H1 (cell line): ENCODE measurements around the gene NXPH1. TPM values are rescaled to one million over a fixed set of nuclear protein-coding genes. Genes with fewer than 3 reads are reported as not detected.

ENCODE experiments used
- CTCF ChIA-PET: fragments of 300-600 bp; sonication (Branson Sonifier 250); formaldehyde crosslinking; loops from one replicate; lab custom pipeline; 2021; ENCODE audit not compliant: partially characterized antibody; lab: Charles Lee
- POLR2A ChIA-PET: fragments of 300-600 bp; sonication (Branson Sonifier 250); formaldehyde crosslinking; loops from one replicate; lab custom pipeline; 2021; ENCODE audit warnings: inconsistent platforms; ENCODE audit not compliant: partially characterized antibody; lab: Charles Lee
- DNase-seq, 2 experiments: peaks; one replicate each; pipeline versions ENCODE4 v3.0.0 to v3.0.0-alpha.2; 2010 to 2022; ENCODE audit warnings: low spot score in 2 of 2, low read depth in 1 of 2, mixed read lengths in 1 of 2
- FAIRE-seq: peaks from 2 replicates; lab custom pipeline; 2011; peaks lifted over from hg19 to GRCh38; lab: Jason Lieb, UNC
- H2AFZ ChIP-seq: 2 replicates; pipeline ENCODE4 v1.8.1; 2012; ENCODE audit warnings: low read length, inconsistent platforms
- H2AK5ac ChIP-seq: 2 replicates; pipeline ENCODE4 v1.6.1; 2013; ENCODE audit warnings: low read depth, low read length
- H2BK120ac ChIP-seq: replicated peaks from 2 replicates; pipeline ENCODE3; 2013; ENCODE audit warnings: low read depth, low read length, inconsistent platforms
- H2BK12ac ChIP-seq: 2 replicates; pipeline ENCODE4 v1.6.1; 2013; ENCODE audit warnings: low read depth, low read length
- H2BK15ac ChIP-seq: 2 replicates; pipeline ENCODE4 v1.6.1; 2013; ENCODE audit warnings: low read length
- H2BK20ac ChIP-seq: 2 replicates; pipeline ENCODE4 v1.6.1; 2013; ENCODE audit warnings: low read length
- H2BK5ac ChIP-seq: 2 replicates; pipeline ENCODE4 v1.6.1; 2013; ENCODE audit warnings: low read depth, low read length
- H3K14ac ChIP-seq: 2 replicates; pipeline ENCODE4 v1.6.1; 2013; ENCODE audit warnings: inconsistent platforms; ENCODE audit not compliant: insufficient read length
- H3K18ac ChIP-seq: 2 replicates; pipeline ENCODE4 v1.6.1; 2013; ENCODE audit warnings: low read length; ENCODE audit errors: extremely low read depth
- H3K23ac ChIP-seq: 2 replicates; pipeline ENCODE4 v1.6.1; 2013; ENCODE audit warnings: inconsistent platforms; ENCODE audit not compliant: insufficient read length
- H3K23me2 ChIP-seq: 2 replicates; pipeline ENCODE4 v1.6.1; 2013; ENCODE audit warnings: low read depth, low read length
- H3K27ac ChIP-seq: 2 replicates; pipeline ENCODE4 v1.6.1; 2011; ENCODE audit warnings: low read depth, low read length, inconsistent platforms
- H3K27me3 ChIP-seq, 4 experiments: replicated peaks in 1 of 4; 1 replicate in 1 of 4; 2 replicates in 3 of 4; pipeline versions ENCODE4 v1.6.1 to v1.8.1; 2011 to 2013; ENCODE audit warnings: low read length in 3 of 4, mild to moderate bottlenecking in 3 of 4, inconsistent platforms in 2 of 4, mixed read lengths in 2 of 4, moderate library complexity in 1 of 4; ENCODE audit not compliant: control insufficient read depth in 3 of 4, insufficient read depth in 3 of 4; ENCODE audit errors: extremely low read depth in 1 of 4
- H3K36me3 ChIP-seq, 4 experiments: 2 replicates each; pipeline versions ENCODE4 v1.6.1 to v1.8.1; 2011 to 2013; ENCODE audit warnings: mild to moderate bottlenecking in 4 of 4, low read length in 3 of 4, moderate library complexity in 2 of 4, control low read depth in 1 of 4, inconsistent platforms in 1 of 4; ENCODE audit not compliant: insufficient read depth in 4 of 4, control insufficient read depth in 2 of 4
- H3K4ac ChIP-seq: replicated peaks from 2 replicates; pipeline ENCODE3; 2013; ENCODE audit warnings: low read length, low read depth, mixed read lengths, inconsistent platforms; ENCODE audit not compliant: insufficient read length
- H3K4me1 ChIP-seq, 4 experiments: replicated peaks in 1 of 4; 1 replicate in 1 of 4; 2 replicates in 3 of 4; pipeline versions ENCODE4 v1.6.1 to v1.8.1; 2011 to 2013; ENCODE audit warnings: low read length in 3 of 4, inconsistent platforms in 2 of 4, mixed read lengths in 1 of 4; ENCODE audit not compliant: insufficient read depth in 4 of 4, control insufficient read depth in 3 of 4
- H3K4me2 ChIP-seq, 2 experiments: 2 replicates each; pipeline versions ENCODE4 v1.6.1 to v1.8.1; 2011 to 2013; ENCODE audit warnings: low read depth in 2 of 2, low read length in 2 of 2, control low read depth in 1 of 2, inconsistent platforms in 1 of 2, mild to moderate bottlenecking in 1 of 2; ENCODE audit not compliant: insufficient read depth in 1 of 2
- H3K4me3 ChIP-seq, 4 experiments: fragments of 200-600, 300-600 bp in 1 of 4; sonication (generic), shearing (Covaris generic), sonication (Bioruptor Twin) in 1 of 4; 2 replicates each; pipeline versions ENCODE4 v1.5.1 to v1.8.1; 2011 to 2016; ENCODE audit warnings: low read length in 4 of 4, low read depth in 3 of 4, control low read depth in 2 of 4, inconsistent platforms in 2 of 4, mild to moderate bottlenecking in 2 of 4, mixed read lengths in 1 of 4, moderate library complexity in 1 of 4; ENCODE audit not compliant: insufficient read depth in 2 of 4; ENCODE audit errors: extremely low read depth in 1 of 4
- H3K56ac ChIP-seq: replicated peaks from 2 replicates; pipeline ENCODE3; 2013; ENCODE audit warnings: low read depth, mild to moderate bottlenecking, mixed read lengths, low read length, inconsistent platforms; ENCODE audit not compliant: insufficient read length
- H3K79me1 ChIP-seq: 2 replicates; pipeline ENCODE4 v1.6.1; 2013; ENCODE audit warnings: low read depth, low read length, control low read depth
- H3K79me2 ChIP-seq, 2 experiments: 2 replicates each; pipeline versions ENCODE4 v1.6.1 to v1.8.1; 2012 to 2013; ENCODE audit warnings: low read length in 2 of 2, mild to moderate bottlenecking in 2 of 2, inconsistent platforms in 1 of 2; ENCODE audit not compliant: insufficient read depth in 2 of 2, control insufficient read depth in 1 of 2
- H3K9ac ChIP-seq, 4 experiments: replicated peaks in 1 of 4; 1 replicate in 1 of 4; 2 replicates in 3 of 4; pipeline versions ENCODE4 v1.6.1 to v1.8.1; 2011 to 2013; ENCODE audit warnings: low read depth in 3 of 4, low read length in 3 of 4, control low read depth in 2 of 4, mild to moderate bottlenecking in 2 of 4, moderate library complexity in 2 of 4, inconsistent platforms in 1 of 4; ENCODE audit errors: extremely low read depth in 1 of 4
- H3K9me3 ChIP-seq, 2 experiments: 2 replicates each; pipeline versions ENCODE4 v1.6.1 to v1.8.1; 2012 to 2013; ENCODE audit warnings: mild to moderate bottlenecking in 2 of 2, moderate library complexity in 2 of 2, control low read depth in 1 of 2, inconsistent platforms in 1 of 2, low read depth in 1 of 2, low read length in 1 of 2, mixed read lengths in 1 of 2; ENCODE audit not compliant: insufficient read depth in 2 of 2
- H4K20me1 ChIP-seq, 2 experiments: replicated peaks in 1 of 2; 2 replicates each; pipeline versions ENCODE3 to v1.8.1; 2011 to 2013; ENCODE audit warnings: inconsistent platforms in 2 of 2, low read length in 2 of 2, mild to moderate bottlenecking in 1 of 2; ENCODE audit not compliant: insufficient read depth in 2 of 2, control insufficient read depth in 1 of 2
- H4K5ac ChIP-seq: 2 replicates; pipeline ENCODE4 v1.6.1; 2013; ENCODE audit warnings: low read length, low read depth, mixed read lengths, inconsistent platforms; ENCODE audit not compliant: insufficient read length
- H4K8ac ChIP-seq: 2 replicates; pipeline ENCODE4 v1.8.0; 2013; ENCODE audit warnings: mild to moderate bottlenecking, moderate library complexity, low read length, inconsistent platforms; ENCODE audit not compliant: insufficient read depth; ENCODE audit errors: extremely low read depth
- H4K91ac ChIP-seq: replicated peaks from 2 replicates; pipeline ENCODE3; 2013; ENCODE audit warnings: low read length, mixed read lengths, inconsistent platforms; ENCODE audit not compliant: insufficient read length
- BRCA1 ChIP-seq: IDR thresholded peaks from 2 replicates; pipeline ENCODE4 v1.6.1; 2012; ENCODE audit warnings: low read depth, low read length, improper control_type of control experiment
- KDM5A ChIP-seq: fragments of 200-600 bp; IDR thresholded peaks from 2 replicates; pipeline ENCODE4 v1.7.1; 2012; ENCODE audit warnings: mild to moderate bottlenecking, low read length, inconsistent platforms, mixed read lengths
- RFX5 ChIP-seq: IDR thresholded peaks from 2 replicates; pipeline ENCODE4 v1.6.1; 2011; ENCODE audit warnings: low read depth, low read length, improper control_type of control experiment, borderline replicate concordance
- RNF2 ChIP-seq: fragments of 200-900, 300-1000 bp; sonication (generic); IDR thresholded peaks from 2 replicates; pipeline ENCODE4 v1.7.1; 2016; ENCODE audit warnings: borderline replicate concordance, low read depth, mild to moderate bottlenecking, antibody characterized with exemption, low read length; ENCODE audit not compliant: poor library complexity, severe bottlenecking; ENCODE audit errors: missing control alignments
- SIN3A ChIP-seq, 2 experiments: IDR thresholded peaks in 1 of 2; conservative IDR thresholded peaks in 1 of 2; 2 replicates each; pipeline ENCODE4 v1.6.1; 2011 to 2012; ENCODE audit warnings: low read length in 2 of 2, improper control_type of control experiment in 1 of 2, low read depth in 1 of 2, mild to moderate bottlenecking in 1 of 2
- SIX5 ChIP-seq: IDR thresholded peaks from 2 replicates; pipeline ENCODE4 v1.6.1; 2011; ENCODE audit warnings: mild to moderate bottlenecking, low read depth, low read length
- WGBS, 2 experiments: shearing (Covaris generic) in 1 of 2; methylation state at CpG; one replicate each; pipeline versions ENCODE4 v1.1.6 to v1.1.7; 2013 to 2015; ENCODE audit warnings: low lambda C conversion rate in 2 of 2, mixed read lengths in 2 of 2, inconsistent platforms in 1 of 2, low coverage in 1 of 2, missing lambda C conversion rate in 1 of 2; ENCODE audit not compliant: insufficient replicate concordance in 2 of 2, insufficient coverage in 1 of 2, insufficient read length in 1 of 2; ENCODE audit errors: extremely low coverage in 1 of 2, missing lambda C conversion rate in 1 of 2; 5-methylcytosine and 5-hydroxymethylcytosine counted together
- polyA plus RNA-seq, 7 experiments: library from polyadenylated mRNA; depleted of rRNA in 3 of 7; stranded (reverse) in 5 of 7; unstranded in 2 of 7; fragments of >200 nt in 5 of 7; fragments of 200-250 nt in 2 of 7; gene quantifications; 1 replicate in 5 of 7; 2 replicates in 1 of 7; 4 replicates in 1 of 7; pipeline versions ENCODE4 v1.2.1 to v1.2.3, GENCODE V29; 2011 to 2013; ENCODE audit warnings: missing spikeins in 2 of 7, mixed read lengths in 2 of 7
- total RNA-seq: library from RNA; stranded (reverse); fragmentation: NEBNext Ultra II Directional; extraction: Animal tissue kit (Norgen Biotek cat#: 25700); gene quantifications from 2 replicates; pipeline ENCODE4 v1.2.1, GENCODE V29; 2021
- TF ChIP-seq, protein P1 (sequence below): IDR thresholded peaks from 2 replicates; pipeline ENCODE4 v1.6.1; 2011; ENCODE audit warnings: low read depth, mild to moderate bottlenecking, low read length; ENCODE audit not compliant: insufficient read depth
- TF ChIP-seq, protein P2 (sequence below): IDR thresholded peaks from 2 replicates; pipeline ENCODE4 v1.6.1; 2012; ENCODE audit warnings: inconsistent platforms

Gene NXPH1
- total and polyA plus RNA-seq, 2 of the 8 experiments (the other 6 are each of a cell fraction or from before 2014, with no cell fraction given): 0.14 to 1.0 TPM

DNA sequence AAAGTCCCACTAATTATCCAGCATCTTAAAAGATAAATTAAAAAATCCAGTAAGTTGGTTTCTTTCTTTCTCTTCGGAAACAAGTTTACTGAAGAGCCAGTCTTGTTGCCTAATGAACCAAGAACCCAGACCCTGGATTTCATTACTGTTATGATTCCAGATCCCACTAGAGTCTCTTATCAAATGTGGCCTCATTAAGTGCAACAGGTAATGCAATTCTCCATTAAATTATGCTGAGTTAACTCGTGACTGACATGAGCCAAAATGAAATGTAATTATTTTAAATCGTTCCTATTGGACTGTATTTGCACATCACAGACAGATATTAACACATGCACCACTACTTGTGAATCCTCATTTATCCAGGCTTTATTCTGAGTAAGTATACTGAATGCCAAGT, 115.6 kb downstream of the NXPH1 start:
- H2BK12ac ChIP-seq: no peak overlapping the region
- H3K18ac ChIP-seq: no peak overlapping the region
- CTCF ChIA-PET: no interaction called here
- DNase-seq: no peak
- H4K8ac ChIP-seq: no peak overlapping the region
- H4K20me1 ChIP-seq: no peaks in the 10 kb centered on the region
- no peak overlapping the region for H3K9ac ChIP-seq
- H3K27me3 ChIP-seq: no peaks in the 10 kb centered on the region
- H3K27ac ChIP-seq: no peak overlapping the region
- no peaks in the 10 kb centered on the region for H3K9me3 ChIP-seq
- no peak overlapping the region for H4K5ac ChIP-seq
- no peaks in the 10 kb centered on the region for H3K23me2 ChIP-seq
- no peak overlapping the region for H2BK15ac ChIP-seq
- no peaks in the 10 kb centered on the region for H3K79me1 ChIP-seq
- H3K4me2 ChIP-seq: no peak overlapping the region
- H2AFZ ChIP-seq: no peak overlapping the region
- TF ChIP-seq SIN3A (conservative IDR thresholded peaks at IDR 0.05 in 1 of 2, IDR thresholded peaks at IDR 0.05 in 1 of 2; ENCODE audit: low read depth in 1 of 2, low read length in 2 of 2): no peak
- TF ChIP-seq, protein P1, sequence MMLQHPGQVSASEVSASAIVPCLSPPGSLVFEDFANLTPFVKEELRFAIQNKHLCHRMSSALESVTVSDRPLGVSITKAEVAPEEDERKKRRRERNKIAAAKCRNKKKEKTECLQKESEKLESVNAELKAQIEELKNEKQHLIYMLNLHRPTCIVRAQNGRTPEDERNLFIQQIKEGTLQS: no peak
- TF ChIP-seq, protein P2, sequence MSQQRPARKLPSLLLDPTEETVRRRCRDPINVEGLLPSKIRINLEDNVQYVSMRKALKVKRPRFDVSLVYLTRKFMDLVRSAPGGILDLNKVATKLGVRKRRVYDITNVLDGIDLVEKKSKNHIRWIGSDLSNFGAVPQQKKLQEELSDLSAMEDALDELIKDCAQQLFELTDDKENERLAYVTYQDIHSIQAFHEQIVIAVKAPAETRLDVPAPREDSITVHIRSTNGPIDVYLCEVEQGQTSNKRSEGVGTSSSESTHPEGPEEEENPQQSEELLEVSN: no peak
- TF ChIP-seq RNF2: no peak
- no peak for TF ChIP-seq KDM5A
- TF ChIP-seq BRCA1: no peak
- no peak for TF ChIP-seq SIX5
- TF ChIP-seq RFX5: no peak
- no peak overlapping the region for H3K4me3 ChIP-seq
- H3K79me2 ChIP-seq: no peaks in the 10 kb centered on the region
- POLR2A ChIA-PET: no interaction called here
- H2BK5ac ChIP-seq: no peak overlapping the region
- H2BK120ac ChIP-seq: no peak overlapping the region
- H2BK20ac ChIP-seq: no peak overlapping the region
- no peaks in the 10 kb centered on the region for H3K4me1 ChIP-seq
- 82% methylated on average over 3 of the region's 3 CpGs; no CpG with 5 or more reads in 1 of the 2 experiments for WGBS, 2 experiments
- H3K14ac ChIP-seq: no peak overlapping the region
- H3K36me3 ChIP-seq: no peaks in the 10 kb centered on the region
- H3K4ac ChIP-seq: no peak overlapping the region
- H3K23ac ChIP-seq: no peak overlapping the region
- no peak overlapping the region for H3K56ac ChIP-seq
- FAIRE-seq: no peak
- H4K91ac ChIP-seq: no peak overlapping the region
- no peak overlapping the region for H2AK5ac ChIP-seq
